Measurements from ENCODE around the gene ANKZF1. TPM values are rescaled to one million over a fixed set of nuclear protein-coding genes. Genes with fewer than 3 reads are reported as not detected.
A peak's percentile ranks its signal among the peaks of the same experiment; 100 is the strongest.

The ANKZF1 gene
- total RNA-seq, 1 donor from 2014 or later: 15.8 TPM

DNA sequence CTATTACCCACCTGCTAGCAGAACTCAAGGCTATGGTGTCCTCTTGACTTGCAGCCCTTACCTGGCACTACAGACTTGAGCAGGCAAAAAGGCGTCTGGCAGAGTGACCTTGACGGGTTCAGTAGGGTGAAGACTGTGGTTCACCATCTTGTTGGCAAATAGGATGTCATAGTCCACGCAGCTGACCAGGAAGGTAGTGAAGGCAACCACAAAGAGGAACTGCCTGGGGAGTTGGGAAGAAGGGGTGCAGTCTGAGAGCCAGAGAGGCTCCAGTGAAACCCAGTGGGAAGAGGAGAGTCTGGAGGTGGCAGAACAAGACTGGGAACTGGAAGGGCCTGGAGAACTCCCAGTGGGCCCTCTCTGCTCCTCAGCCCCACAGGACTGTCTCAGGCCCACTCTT is 4.3 kb upstream of the ANKZF1 start:
- DNase-seq (ENCODE audit: low read depth in 2 of 2): no peak

DNA sequence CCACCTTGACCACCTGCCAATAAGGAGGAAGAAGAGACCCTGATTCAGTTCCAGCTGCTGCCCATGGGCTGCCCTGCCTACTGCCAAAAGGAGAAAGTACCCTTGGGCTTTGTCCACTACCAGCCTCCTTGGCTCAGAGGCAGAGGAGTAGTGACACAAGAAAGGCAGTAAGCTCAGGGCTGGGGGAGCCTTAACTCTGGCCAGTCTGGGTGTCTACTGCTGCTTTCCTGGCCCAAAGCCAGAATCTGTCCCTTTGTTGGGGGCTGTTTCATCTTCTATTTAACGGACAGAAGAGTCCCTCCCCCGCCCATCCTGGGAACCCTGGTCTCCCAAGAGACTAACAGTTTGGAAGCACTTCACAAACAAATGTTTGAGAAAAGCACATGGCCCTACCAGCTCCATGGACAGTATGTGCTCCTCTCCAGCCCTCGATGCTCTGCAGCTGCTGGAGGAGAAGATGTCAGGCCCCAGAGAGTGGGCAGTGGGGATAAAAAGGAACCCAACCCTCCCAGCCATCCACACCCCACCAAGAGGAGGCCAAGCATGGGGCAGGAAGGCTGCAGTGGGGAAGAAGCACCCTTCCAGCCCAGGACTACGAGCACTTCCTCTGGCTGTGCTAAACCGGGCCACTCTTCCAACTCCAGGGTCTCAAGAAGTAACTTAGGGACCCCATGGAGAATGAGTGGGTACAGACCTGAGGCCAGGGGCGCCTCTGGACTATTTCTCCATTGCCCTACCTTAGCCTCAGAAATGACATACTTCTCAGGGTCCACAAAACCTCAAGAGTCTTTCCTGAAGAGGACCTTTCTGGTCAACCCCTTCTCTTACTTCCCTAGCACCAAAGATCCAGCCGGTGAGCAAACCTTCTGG is 1.3 kb upstream of the ANKZF1 start:
- DNase-seq (ENCODE audit: low read depth in 2 of 2): no peak

DNA sequence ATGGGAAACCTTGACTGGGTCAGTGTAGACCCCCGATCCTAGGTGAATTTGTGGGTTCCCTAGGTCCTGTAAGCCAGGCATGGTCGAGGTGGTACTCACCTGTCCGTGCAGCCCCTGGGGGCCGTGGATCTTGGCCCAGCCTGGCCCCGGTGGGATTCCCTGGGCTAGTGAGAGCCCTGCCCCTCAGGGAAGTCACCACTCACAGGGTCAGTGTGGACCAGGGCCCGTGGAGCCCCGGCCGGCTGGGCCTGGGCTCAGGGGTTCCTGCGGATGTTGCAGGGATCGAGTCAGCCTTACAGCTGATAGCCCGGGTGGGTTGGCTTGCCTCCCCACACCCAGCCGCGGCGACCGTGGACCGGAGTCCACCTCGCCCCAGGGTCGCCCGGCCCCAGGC is 698 bp upstream of the ANKZF1 start:
- no peak for DNase-seq (ENCODE audit: low read depth in 2 of 2)

DNA sequence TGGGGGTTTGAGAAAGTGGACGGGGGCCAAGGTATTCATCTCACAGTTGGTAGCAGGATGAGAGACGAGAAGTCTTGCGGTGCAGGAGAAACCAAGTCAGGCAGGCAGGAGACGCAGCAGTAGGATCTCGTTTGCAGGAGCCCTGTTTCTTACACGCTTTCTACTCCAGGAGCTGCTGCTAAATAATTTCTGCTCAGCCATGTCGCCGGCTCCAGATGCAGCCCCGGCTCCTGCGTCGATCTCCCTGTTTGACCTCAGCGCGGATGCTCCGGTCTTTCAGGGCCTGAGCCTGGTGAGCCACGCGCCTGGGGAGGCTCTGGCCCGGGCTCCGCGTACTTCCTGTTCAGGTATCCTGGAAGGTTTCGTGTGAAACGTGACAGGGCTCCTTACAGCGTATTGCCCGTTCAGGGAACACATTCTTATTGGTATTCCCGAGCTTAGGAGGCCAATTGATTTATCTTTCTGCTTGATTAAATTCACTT is 494 bp downstream of the ANKZF1 start:
- peak in 1 of 2 donors; percentile 64 for DNase-seq (ENCODE audit: low read depth in 2 of 2)

DNA sequence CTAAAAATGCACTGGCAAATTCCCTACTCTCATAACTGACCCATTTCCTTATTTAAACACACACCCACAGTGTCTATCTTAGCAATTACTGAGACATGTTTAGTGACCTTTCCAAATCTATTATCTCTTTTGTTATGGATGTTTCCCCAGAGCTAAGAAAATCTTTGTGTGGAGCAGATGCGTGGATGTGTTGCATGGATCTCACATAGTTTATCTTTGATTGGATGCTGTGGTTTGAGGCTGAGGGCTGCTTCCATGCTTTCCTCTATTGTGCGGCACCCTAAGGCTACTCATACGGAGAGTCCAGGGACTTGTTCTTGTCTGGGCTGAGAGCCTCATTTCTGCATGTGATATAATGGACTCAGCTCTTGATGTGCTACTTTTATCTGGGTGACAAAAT is 4.7 kb downstream of the ANKZF1 start:
- no peak for DNase-seq (ENCODE audit: low read depth in 2 of 2)

DNA sequence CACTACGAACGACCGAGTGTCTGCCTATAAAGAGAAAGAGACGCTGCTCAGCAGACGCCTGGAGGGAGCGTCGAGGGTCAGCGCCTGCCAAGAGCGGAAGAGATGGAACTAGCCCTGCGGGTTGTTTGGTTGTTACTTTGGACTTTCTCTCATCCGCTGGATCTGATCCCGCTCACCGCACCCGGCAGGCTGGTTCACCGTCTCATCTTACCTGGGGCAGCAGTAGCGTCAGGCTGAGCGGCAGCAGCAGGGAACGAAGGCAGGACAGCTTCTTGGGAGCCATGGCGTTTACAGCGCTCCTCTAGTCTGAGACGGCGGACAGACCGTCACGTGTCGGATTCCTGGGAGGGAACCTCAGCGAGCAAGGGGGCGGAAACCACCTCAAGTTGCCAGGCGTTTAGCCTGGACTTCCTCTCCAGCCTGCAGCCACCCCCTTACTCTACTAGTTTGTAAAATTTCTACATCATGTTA is 13.7 kb downstream of the ANKZF1 start:
- no peak for DNase-seq (ENCODE audit: low read depth in 2 of 2)

DNA sequence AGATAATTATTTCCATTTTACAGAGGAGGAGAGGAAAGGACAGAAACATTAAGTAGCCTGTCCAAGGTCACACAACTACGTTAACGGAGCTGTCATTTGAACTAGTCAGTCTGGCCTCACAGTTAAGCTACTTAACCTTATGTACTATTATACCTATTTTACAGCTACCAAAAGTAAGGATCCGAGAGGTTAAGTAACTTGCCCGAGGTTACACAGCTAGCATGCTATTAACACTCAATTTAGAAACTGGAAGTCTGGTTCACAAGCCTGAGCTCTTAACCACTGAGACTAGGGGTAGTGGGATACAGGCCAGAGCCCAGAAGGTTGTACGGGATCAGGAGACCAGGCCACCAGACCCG is 15.2 kb downstream of the ANKZF1 start:
- DNase-seq (ENCODE audit: low read depth in 2 of 2): no peak

DNA sequence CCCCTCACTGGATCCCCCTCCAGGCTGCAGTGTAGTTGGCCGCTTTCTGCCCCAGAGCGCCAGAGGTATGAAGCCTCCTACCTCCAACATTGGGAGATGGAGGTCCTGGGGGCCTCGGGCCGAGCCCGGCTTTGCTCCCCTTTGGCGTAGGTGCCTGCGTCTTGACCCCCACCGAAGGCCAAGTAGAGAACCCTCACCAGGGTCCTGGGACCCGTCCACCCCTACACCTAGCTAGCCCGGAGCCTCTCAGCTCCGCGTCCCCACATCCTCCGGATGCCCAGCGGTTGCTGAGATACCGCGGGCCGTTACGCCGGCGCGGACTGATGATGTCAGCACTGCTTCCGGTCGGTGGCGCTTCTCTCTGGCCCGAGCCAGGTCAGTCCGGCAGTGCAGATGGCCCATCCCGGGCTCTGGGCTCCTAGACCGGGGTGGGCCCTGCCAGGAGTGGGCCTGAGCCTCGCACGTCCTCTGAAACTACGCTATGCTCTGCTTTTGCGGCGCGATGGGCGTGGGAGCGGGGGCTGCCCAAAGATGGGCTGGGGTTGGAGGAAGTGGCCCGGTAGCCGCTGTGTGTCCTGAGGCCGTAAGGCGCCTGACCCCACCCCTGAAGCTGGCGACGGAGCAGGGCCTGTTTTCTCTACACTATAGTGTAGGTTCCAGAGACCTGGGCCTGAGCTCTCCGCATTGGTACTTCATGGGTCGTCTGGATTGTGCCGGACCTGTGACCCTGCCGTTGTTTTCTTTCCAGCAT is 15.7 kb downstream of the ANKZF1 start, which contains the start of the genes GLB1L and STK16:
Gene GLB1L, minus strand, starts transcription at position 297 of the 751 bp plus-strand sequence. CDS start 1,871 bp downstream, outside the sequence.
Gene STK16, plus strand, starts transcription at position 332 of the 751 bp plus-strand sequence. CDS start 521 bp downstream, outside the sequence.
- DNase-seq (ENCODE audit: low read depth in 2 of 2): peak; percentile 90 to 94

DNA sequence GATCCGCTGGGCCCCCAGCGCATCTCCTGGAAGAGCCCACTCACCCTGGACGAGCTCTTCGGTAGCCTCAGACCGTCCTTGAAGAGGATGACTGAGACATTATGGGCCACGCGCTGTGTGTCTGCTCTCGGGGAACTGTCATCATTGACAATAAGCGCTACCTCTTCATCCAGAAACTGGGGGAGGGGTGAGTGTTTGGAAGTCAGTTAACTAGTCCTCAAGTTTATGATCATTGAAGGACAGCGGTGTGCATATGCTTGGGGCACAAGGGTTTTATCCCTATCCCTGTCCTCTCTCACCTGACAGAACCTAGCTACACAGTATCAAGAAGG is 16.3 kb downstream of the ANKZF1 start:
- no peak for DNase-seq (ENCODE audit: low read depth in 2 of 2)

DNA sequence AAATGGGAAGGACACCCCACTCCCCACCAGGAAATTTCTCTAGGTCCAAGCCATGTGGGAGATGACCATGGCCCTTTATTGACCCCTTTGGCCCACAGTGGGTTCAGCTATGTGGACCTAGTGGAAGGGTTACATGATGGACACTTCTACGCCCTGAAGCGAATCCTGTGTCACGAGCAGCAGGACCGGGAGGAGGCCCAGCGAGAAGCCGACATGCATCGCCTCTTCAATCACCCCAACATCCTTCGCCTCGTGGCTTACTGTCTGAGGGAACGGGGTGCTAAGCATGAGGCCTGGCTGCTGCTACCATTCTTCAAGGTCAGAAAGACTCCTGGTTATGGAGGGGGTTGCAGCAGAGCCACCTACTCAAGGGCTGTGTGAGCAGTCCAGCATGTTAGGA is 17.0 kb downstream of the ANKZF1 start:
- DNase-seq (ENCODE audit: low read depth in 2 of 2): no peak

DNA sequence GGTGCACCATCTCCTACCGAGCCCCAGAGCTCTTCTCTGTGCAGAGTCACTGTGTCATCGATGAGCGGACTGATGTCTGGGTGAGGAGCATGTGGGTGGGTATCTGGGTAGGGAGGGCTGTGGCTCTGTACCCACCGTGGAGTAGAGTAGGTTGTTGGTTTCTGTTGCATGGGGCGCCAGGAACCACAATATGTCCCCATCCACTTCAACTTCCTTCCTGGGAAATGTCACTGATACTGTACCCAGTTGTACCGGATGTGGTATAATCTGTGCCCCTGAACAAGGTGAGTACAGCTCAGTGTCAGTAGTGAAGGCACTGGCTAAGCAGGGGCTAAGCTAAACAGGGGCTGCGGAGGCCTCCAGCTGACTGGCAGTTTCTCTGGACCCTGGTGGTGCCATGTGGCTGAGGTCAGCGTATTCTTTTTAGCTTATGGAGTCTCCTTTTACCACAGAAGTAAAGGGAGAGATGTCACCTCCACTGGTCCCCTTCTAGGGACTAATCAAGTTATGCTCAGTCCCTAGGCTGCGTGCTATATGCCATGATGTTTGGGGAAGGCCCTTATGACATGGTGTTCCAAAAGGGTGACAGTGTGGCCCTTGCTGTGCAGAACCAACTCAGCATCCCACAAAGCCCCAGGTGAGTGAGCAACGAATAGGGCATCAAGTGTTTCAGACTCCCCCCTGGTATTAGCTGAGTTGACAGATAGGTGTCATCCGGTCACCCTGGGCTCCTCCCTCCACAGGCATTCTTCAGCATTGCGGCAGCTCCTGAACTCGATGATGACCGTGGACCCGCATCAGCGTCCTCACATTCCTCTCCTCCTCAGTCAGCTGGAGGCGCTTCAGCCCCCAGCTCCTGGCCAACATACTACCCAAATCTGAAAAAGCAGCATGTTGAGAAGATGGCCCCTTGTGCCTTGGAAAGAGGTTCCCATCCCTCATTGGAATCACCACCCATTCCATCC is 18.4 kb downstream of the ANKZF1 start:
- no peak for DNase-seq (ENCODE audit: low read depth in 2 of 2)

DNA sequence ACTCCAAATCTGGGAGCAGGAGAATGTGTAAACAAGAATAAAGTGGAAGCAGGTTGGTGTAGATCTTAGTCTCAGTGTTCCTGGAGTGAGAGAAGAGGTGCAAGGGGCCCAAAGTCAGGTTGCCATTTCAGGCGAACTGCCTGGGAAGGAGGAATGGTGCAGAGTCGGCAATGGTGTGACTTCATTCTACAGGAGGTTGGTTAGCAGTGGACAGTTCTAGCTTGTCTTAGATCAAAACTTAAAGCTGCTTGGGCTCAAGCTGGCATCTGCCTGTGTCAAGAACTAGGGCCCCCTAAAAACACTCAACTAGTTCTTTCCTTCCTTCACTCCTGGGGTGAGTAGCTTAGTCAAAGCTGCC is 19.2 kb downstream of the ANKZF1 start:
- DNase-seq (ENCODE audit: low read depth in 2 of 2): no peak

DNA sequence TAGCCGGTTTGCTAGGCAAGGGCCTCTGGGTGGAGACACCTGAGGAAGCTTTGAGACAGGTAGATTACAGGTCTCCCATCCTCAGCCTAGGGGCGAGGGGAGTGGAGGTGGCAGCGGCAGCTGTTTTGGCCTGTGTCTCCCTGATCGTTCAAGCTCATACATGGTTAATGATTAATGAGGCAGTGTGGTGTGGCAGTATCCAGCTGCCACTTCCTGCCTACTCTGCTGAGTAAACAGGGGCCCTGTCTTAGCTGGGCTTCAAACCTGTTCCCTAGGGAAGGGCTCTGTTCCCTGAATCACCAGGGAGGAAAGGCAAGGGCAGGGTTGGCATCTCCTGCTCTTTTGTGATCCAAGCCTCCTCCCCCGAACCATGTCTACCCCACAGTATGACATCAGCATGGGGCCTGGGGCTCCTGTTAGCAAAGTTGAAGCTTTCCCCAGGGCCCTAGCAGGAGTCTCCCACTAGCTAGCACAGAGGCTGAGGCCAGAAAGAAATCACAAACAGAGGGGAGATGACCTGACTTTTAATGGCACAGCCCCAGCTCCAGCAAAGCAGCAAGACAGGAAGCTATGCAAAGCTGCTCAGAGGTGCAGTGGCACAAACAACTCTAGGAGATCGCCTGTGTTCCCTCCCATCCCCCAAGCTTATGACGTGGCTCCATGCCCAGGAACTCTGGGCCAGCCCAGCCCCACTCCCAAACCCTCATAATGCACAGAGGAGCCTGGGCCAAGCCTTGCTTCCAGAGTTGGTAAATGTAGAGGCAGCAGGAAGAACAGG is 19.8 kb downstream of the ANKZF1 start:
- peak; percentile 29 to 83 for DNase-seq (ENCODE audit: low read depth in 2 of 2)

DNA sequence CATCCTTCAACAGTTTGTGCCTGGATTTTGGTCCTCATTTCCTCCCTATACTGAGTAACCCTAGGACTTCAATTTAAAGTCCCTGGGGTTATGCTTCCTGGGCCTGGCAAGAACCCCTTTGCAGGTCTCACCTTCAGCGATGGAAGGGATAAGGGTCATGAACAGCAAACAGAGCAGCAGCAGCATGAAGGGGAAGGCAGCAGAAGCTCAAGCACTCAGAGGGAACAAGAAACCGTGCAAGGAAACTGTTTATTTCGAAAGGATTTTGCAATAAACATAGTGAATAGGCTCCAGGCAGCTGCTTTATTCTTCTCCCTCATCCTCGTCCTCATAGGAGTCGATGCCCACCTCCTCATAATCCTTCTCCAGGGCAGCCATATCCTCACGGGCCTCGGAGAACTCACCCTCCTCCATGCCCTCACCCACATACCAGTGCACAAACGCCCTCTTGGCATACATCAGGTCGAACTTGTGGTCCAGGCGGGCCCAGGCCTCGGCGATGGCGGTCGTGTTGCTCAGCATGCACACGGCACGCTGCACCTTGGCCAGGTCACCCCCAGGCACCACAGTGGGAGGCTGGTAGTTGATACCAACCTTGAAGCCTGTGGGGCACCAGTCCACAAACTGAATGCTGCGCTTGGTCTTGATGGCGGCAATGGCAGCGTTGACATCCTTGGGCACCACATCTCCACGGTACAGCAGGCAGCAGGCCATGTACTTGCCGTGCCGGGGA is 20.6 kb downstream of the ANKZF1 start:
- no peak for DNase-seq (ENCODE audit: low read depth in 2 of 2)

DNA sequence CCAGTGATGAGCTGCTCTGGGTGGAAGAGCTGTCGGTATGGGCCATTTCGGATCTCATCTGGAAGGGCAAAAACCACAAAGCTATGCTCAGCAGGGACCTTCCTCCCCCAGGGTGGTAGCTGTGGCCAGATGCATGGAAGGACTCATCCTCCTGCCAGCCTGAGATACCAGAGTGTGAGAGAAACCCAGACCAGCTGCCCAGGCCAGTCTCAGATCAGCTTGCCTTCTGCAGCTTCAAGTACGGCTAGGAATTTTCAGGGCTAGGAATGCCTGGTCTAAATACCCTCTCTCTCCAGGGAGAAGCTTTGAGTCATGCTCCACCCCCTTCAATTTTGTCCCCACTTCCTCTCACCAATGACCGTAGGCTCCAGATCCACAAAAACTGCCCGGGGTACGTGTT is 22.1 kb downstream of the ANKZF1 start:
- DNase-seq (ENCODE audit: low read depth in 2 of 2): no peak

DNA sequence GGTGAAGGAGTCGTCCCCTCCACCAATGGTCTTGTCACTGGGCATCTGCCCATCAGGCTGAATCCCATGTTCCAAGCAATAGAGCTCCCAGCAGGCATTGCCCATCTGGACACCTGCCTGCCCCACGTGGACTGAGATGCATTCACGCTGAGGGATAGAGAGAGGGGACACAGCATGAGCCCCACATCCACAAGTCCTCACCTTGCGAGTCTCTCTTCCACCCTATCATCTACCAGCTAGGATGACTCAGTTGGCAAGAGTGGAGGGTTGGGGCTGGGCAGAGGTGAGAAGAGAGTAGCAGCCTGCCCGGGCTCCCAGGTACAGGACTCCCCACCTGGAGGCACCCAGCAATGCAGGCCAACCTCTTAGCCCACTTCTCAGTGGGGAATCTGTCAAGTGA is 22.5 kb downstream of the ANKZF1 start:
- DNase-seq (ENCODE audit: low read depth in 2 of 2): no peak

DNA sequence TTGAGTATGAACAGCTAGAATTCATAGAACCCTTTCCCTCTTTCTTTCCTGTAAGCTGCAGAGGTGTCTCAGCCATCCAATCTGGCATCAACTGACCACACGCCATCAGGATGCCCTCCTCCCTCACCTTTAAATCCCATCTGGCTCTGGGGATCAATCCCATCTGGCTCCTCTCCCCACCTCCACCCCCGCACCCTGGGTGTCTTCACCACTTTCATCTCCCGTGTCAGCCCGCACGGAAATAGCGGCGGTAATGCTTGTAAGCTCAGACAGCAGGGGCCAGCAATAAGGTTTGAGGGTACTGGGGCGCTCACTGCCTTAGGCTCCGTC is 22.9 kb downstream of the ANKZF1 start:
- no peak for DNase-seq (ENCODE audit: low read depth in 2 of 2)

DNA sequence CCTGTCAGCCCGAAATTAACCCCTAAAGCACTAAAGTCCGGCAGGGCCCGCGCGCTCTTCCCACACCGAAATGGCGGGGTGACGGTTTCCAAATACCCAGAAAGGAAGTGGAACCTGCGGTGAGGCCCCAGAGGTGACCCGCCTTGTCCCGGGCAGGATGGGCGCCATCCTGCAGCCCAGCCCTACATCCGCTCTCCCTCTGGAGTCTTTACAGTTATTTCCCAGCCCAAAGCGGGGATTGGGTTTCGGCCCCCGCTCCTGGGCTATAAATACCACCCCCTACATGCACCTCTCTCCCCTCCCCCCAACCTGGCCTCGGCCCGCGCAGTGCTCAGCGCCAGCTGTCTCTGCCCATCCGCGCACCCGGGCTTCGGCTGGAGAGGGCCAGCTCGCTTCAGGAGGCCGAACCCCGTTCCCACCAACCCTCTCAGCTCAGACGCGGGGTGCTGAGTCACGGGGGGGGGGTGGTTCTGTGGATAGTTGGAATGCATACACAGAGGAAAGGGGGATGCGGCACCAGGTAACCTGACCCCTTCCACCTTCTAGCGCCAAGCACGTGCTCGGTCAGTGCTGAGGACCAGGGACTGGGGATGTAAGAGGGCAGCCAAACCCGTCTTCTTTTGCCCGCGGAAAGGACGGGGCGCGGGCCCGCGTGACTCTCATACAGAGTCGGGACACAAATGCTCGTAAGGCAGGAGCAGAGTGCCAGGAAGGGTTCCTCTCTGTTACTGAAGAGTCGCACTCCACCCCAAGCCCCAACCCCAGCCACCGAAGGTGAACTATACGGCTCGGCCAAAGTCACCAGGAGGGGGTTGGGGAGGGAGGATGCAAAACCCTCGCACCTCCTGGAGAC is 23.5 kb downstream of the ANKZF1 start, which contains the start of gene TUBA4B:
Gene TUBA4B, plus strand, starts transcription at position 344 of the 853 bp plus-strand sequence. Its CDS starts 165 bp downstream, at position 509.
- peak in 1 of 2 donors; percentile 25 for DNase-seq (ENCODE audit: low read depth in 2 of 2)
